ENCODE measurements around the gene ITPR3. TPM values are rescaled to one million over a fixed set of nuclear protein-coding genes. Genes with fewer than 3 reads are reported as not detected.

The ITPR3 gene
- total RNA-seq, 1 experiment from 2014 or later = 23.4 TPM

DNA sequence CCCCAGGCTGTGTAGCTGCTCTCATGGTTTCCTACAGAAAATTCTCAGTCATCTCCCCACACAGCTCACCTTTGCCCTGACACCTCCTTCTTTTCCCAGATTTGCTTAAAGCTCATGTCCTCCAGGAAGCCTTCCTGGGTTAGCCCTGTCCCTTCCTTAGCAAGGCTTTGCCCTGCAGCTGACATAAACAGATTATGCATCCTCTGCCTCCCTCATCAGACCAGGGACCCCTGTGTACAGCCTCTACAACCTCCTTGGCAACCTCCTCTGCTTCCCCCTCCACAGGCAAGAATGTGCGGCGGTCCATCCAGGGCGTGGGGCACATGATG lies 50.6 kb downstream of the ITPR3 start:
- DNase-seq = no peak
- H3K36me3 ChIP-seq (replicated peaks; ENCODE audit: control insufficient read depth, insufficient read depth, low read length) = peaks cover 17% of the 10 kb centered on the region
- no peaks in the 10 kb centered on the region for H3K27me3 ChIP-seq (ENCODE audit: control insufficient read depth, insufficient read depth, low read length)
- no peak overlapping the region for H3K4me3 ChIP-seq (ENCODE audit: insufficient read depth, low read depth, low read length)

GRCh38 chr6:33672808-33673207 lies 51.7 kb downstream of the ITPR3 start:
- peak; percentile 81 for DNase-seq
- H3K4me3 ChIP-seq (ENCODE audit: insufficient read depth, low read depth, low read length) = no peak overlapping the region
- peaks cover 16% of the 10 kb centered on the region for H3K36me3 ChIP-seq (replicated peaks; ENCODE audit: control insufficient read depth, insufficient read depth, low read length)
- no peaks in the 10 kb centered on the region for H3K27me3 ChIP-seq (ENCODE audit: control insufficient read depth, insufficient read depth, low read length)

DNA sequence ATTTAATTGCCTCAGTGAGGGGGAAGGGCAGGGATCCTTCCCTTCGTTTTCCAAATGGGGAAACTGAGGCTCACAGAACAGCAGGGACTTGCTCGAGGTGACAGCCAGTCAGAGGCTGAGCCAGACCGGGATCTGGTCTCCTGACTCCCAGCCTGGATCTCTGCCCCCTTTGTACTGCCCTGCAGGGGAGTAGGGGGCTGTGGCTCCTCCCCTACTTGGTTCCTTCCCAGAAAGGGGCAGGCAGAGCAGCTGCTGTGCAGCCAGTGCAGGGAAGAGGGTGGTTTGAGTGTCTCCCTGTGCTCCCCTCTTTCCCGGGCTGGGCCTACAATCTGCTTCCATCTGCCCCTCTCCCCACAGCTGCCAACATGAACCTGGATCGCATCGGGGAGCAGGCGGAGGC lies 52.7 kb downstream of the ITPR3 start:
- Histone ChIP-seq H3K4me3 (ENCODE audit: insufficient read depth, low read depth, low read length) (no peak overlapping the region), H3K27me3 (ENCODE audit: control insufficient read depth, insufficient read depth, low read length) (no peaks in the 10 kb centered on the region), H3K36me3 (replicated peaks; ENCODE audit: control insufficient read depth, insufficient read depth, low read length) (peaks cover 16% of the 10 kb centered on the region)
- DNase-seq = no peak

DNA sequence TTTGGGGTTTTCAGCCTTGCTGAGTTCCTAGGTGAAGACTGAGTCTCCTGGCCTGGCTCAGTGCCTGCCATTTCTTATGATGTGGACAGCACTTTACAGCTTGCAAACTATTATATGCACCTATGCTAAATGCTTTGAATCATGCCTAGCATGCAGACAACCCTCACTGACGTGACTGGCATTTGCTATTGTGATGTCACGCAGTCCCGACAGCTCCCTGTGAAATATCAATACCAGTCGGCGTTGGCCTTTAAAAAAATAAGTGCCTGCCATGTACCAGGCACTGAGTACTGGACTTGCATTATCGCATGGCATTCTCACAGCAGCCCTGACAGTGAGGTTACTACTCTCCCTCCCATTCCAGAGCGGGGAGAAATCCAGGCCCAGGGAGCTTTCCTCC lies 54.8 kb downstream of the ITPR3 start:
- DNase-seq = no peak
- no peaks in the 10 kb centered on the region for H3K27me3 ChIP-seq (ENCODE audit: control insufficient read depth, insufficient read depth, low read length)

DNA sequence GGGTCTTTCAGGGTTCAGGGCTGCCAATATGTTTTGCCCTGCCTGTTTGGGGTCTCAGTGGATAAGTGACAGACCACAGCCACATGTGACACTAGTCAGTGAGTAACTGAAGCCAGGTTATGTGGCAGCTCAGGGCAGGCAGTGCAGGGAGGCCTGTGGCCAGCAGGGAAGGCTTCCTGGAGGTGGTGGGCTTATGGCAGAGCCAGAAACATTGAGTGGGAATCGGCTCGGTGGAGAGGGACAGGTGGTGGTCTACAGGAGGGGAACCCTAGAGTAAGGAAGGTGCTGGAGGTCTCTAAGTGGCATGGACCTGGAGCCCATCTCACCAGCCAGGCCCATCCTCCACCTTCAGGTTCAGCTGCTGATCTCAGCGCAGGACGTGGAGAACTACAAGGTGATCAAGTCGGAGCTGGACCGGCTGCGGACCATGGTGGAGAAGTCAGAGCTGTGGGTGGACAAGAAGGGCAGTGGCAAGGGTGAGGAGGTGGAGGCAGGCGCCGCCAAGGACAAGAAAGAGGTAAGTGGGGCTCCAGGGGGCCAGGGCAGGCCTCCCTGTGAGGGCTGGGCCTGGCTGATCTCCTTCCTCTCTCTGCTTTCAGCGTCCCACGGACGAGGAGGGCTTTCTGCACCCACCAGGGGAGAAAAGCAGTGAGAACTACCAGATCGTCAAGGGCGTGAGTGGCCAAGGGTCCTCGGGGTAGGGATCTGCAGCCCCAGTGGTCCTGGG lies 55.5 kb downstream of the ITPR3 start:
- H3K4me3 ChIP-seq (ENCODE audit: insufficient read depth, low read depth, low read length) = no peak overlapping the region
- DNase-seq = no peak

More for the DNA sequence above, 54.8 kb downstream of the ITPR3 start:
- peaks cover 17% of the 10 kb centered on the region for H3K36me3 ChIP-seq (replicated peaks; ENCODE audit: control insufficient read depth, insufficient read depth, low read length)
- H3K4me3 ChIP-seq (ENCODE audit: insufficient read depth, low read depth, low read length) = no peak overlapping the region

DNA sequence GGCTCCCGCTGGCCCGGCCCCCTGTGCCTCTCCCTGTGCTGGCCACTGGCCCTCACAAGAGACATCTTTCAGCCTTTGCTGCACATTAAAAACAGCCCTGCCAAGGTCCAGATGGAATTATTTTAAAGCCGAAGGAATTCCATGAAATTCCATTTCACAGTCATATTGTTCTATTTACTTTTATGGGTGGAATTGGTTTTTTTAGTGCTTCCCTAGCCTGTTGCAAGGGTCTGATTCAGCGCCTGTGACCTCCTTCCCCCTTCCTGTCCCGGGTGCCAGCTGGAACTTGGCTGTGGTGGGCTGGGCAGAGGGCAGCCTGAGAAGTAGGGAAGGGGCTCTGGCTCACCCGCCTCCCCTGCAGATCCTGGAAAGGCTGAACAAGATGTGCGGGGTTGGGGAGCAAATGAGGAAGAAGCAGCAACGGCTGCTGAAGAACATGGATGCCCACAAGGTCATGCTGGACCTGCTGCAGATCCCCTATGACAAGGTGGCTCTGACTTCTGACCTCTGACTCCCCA lies 56.1 kb downstream of the ITPR3 start:
- peaks cover 19% of the 10 kb centered on the region for H3K36me3 ChIP-seq (replicated peaks; ENCODE audit: control insufficient read depth, insufficient read depth, low read length)
- no peaks in the 10 kb centered on the region for H3K27me3 ChIP-seq (ENCODE audit: control insufficient read depth, insufficient read depth, low read length)
- H3K4me3 ChIP-seq (ENCODE audit: insufficient read depth, low read depth, low read length) = no peak overlapping the region
- no peak for DNase-seq

More for the DNA sequence above, 55.5 kb downstream of the ITPR3 start:
- Histone ChIP-seq H3K27me3 (ENCODE audit: control insufficient read depth, insufficient read depth, low read length) (no peaks in the 10 kb centered on the region), H3K36me3 (replicated peaks; ENCODE audit: control insufficient read depth, insufficient read depth, low read length) (peaks cover 19% of the 10 kb centered on the region)

GRCh38 chr6:33677689-33678088 lies 56.6 kb downstream of the ITPR3 start:
- H3K27me3 ChIP-seq (ENCODE audit: control insufficient read depth, insufficient read depth, low read length) = no peaks in the 10 kb centered on the region
- H3K4me3 ChIP-seq (ENCODE audit: insufficient read depth, low read depth, low read length) = no peak overlapping the region
- DNase-seq = no peak
- H3K36me3 ChIP-seq (replicated peaks; ENCODE audit: control insufficient read depth, insufficient read depth, low read length) = peaks cover 19% of the 10 kb centered on the region

DNA sequence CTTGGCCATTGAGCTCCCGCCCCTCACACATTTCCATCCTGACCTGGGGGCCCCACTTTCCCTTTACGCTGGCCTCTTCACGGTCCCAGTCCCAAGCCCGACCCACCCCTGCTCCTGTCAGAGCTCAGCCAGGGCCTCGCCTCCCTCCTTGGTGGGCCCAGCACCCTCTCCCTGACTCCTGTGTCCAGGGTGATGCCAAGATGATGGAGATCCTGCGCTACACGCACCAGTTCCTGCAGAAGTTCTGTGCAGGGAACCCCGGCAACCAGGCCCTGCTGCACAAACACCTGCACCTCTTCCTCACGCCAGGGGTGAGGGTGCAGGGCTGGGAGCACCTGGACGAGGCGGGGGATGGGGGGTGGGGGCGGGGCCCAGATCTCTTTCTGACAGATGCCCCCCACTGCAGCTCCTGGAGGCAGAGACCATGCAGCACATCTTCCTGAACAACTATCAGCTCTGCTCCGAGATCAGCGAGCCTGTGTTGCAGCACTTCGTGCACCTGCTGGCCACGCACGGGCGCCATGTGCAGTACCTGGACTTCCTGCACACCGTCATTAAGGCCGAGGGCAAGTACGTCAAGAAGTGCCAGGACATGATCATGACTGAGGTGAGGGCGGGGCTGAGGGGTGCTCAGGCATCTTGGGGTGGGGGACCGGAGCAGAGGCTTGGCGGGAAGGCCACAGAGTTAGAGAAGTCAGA lies 57.3 kb downstream of the ITPR3 start:
- H3K4me3 ChIP-seq (ENCODE audit: insufficient read depth, low read depth, low read length) = no peak overlapping the region
- DNase-seq = no peak
- H3K36me3 ChIP-seq (replicated peaks; ENCODE audit: control insufficient read depth, insufficient read depth, low read length) = peaks cover 20% of the 10 kb centered on the region
- H3K27me3 ChIP-seq (ENCODE audit: control insufficient read depth, insufficient read depth, low read length) = no peaks in the 10 kb centered on the region

DNA sequence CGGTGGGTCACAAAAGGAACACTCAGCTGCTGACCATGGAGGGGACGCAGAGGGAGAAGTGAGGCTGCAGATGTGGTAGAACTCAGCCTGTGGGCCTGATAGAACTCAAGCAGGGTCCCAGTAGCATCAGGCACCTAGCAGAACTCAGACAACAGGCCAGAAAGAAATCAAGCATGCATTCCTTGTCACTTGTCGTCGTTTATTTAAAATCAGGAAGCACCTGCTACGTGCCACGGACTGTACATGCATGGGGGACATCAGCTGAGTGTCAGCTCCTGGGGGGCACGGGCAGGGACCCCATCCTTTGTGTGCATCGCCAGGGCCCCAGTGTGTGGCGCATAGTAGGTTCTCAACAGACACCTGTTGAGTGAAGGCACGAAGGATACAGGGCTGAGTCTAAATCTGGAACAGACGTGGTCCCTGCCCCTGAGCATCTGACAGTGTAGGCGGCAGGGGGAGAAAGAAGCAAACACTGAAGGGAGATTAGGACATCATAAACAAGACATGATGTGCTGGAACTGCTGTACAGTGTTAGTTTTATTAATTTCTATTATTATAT lies 57.9 kb downstream of the ITPR3 start:
- Histone ChIP-seq H3K36me3 (replicated peaks; ENCODE audit: control insufficient read depth, insufficient read depth, low read length) (peaks cover 18% of the 10 kb centered on the region), H3K4me3 (ENCODE audit: insufficient read depth, low read depth, low read length) (no peak overlapping the region), H3K27me3 (ENCODE audit: control insufficient read depth, insufficient read depth, low read length) (no peaks in the 10 kb centered on the region)
- DNase-seq = no peak

- H3K36me3 ChIP-seq (replicated peaks; ENCODE audit: control insufficient read depth, insufficient read depth, low read length) = peaks cover 21% of the 10 kb centered on the region
- no peaks in the 10 kb centered on the region for H3K27me3 ChIP-seq (ENCODE audit: control insufficient read depth, insufficient read depth, low read length)
- no peak overlapping the region for H3K4me3 ChIP-seq (ENCODE audit: insufficient read depth, low read depth, low read length)
- no peak for DNase-seq
These were observed 58.6 kb downstream of the ITPR3 start for GRCh38 chr6:33679761-33680160.

GRCh38 chr6:33682341-33682740 lies 61.2 kb downstream of the ITPR3 start:
- Histone ChIP-seq H3K4me3 (ENCODE audit: insufficient read depth, low read depth, low read length) (no peak overlapping the region), H3K36me3 (replicated peaks; ENCODE audit: control insufficient read depth, insufficient read depth, low read length) (peaks cover 24% of the 10 kb centered on the region), H3K27me3 (ENCODE audit: control insufficient read depth, insufficient read depth, low read length) (no peaks in the 10 kb centered on the region)
- DNase-seq = peak; percentile 47

DNA sequence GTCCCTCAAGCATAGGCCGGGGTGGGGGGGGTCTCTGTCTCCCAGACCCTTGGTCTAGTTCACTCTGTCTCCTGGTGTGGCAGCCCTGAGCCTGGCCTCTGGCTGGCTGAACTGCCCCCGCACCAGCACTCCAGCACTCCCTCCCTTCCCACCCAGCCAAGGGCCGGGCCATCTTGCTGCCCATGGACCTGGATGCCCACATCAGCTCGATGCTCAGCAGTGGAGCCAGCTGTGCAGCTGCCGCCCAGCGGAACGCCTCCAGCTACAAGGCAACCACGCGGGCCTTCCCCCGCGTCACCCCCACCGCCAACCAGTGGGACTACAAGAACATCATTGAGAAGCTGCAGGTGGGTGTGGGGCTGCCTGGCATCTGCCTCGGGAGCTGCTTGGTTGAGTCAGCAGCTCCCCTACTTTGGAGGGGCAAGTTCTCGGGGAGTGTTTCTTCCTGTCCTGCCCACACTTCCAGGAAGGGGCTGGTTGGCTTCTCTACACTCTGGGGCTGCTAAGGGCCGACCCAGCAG lies 62.0 kb downstream of the ITPR3 start:
- Histone ChIP-seq H3K27me3 (ENCODE audit: control insufficient read depth, insufficient read depth, low read length) (no peaks in the 10 kb centered on the region), H3K36me3 (replicated peaks; ENCODE audit: control insufficient read depth, insufficient read depth, low read length) (peaks cover 20% of the 10 kb centered on the region), H3K4me3 (ENCODE audit: insufficient read depth, low read depth, low read length) (no peak overlapping the region)
- peak; percentile 55 for DNase-seq

- Histone ChIP-seq H3K27me3 (ENCODE audit: control insufficient read depth, insufficient read depth, low read length) (no peaks in the 10 kb centered on the region), H3K4me3 (ENCODE audit: insufficient read depth, low read depth, low read length) (no peak overlapping the region), H3K36me3 (replicated peaks; ENCODE audit: control insufficient read depth, insufficient read depth, low read length) (peaks cover 21% of the 10 kb centered on the region)
- DNase-seq = peak; percentile 54
These were observed 62.7 kb downstream of the ITPR3 start for GRCh38 chr6:33683576-33684427.

DNA sequence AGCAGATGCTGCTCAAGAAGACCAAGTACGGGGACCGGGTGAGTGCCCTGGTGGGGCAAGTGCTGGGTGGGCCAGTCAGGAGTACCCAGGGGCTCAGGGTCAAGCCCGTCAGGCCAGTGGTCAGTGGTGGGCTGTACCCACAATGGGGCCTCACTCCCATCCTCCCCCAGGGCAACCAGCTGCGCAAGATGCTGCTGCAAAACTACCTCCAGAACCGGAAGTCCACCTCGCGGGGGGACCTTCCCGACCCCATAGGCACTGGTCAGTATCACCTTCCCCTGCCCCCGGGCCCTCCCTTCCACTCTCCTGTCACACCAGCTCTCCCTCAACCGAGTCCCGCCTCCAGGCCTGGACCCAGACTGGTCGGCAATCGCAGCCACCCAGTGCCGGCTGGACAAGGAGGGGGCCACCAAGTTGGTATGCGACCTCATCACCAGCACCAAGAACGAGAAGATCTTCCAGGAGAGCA lies 63.3 kb downstream of the ITPR3 start:
- Histone ChIP-seq H3K27me3 (ENCODE audit: control insufficient read depth, insufficient read depth, low read length) (no peaks in the 10 kb centered on the region), H3K4me3 (ENCODE audit: insufficient read depth, low read depth, low read length) (no peak overlapping the region), H3K36me3 (replicated peaks; ENCODE audit: control insufficient read depth, insufficient read depth, low read length) (peaks cover 19% of the 10 kb centered on the region)
- peak; percentile 57 for DNase-seq
